Cardiac ventricle fibroblast (primary cell): ENCODE data around the gene TACR1. TPM values are rescaled to one million over a fixed set of nuclear protein-coding genes. Genes with fewer than 3 reads are reported as not detected.

Source experiments
- total RNA-seq: library from RNA; depleted of rRNA; stranded (reverse); fragments of >200 nt; gene quantifications from 2 replicates; pipeline ENCODE4 v1.2.3, GENCODE V29; 2015

The TACR1 gene
- total RNA-seq, result 0.44 and 0.93 TPM in 2 replicates

GRCh38 chr2:75199428-75200011, at the start of gene TACR1:
TSS of gene TACR1 (minus strand) at chr2:75199520. CDS start at chr2:75198934, 586 bp downstream.

Other genes with a start within 250 kb of the TACR1 start
- 39.2 and 69.3 TPM in 2 replicates for gene POLE4, start 240.9 kb downstream of the TACR1 start, total RNA-seq